NCI-H524 treated with DMSO at 0.1 percent for 48 hours (cell line): ENCODE results near the gene FBXL22.

ENCODE experiments used
- DNase-seq: peaks from one replicate; lab custom pipeline; 2025; lab: John Stamatoyannopoulos, UW

FBXL22 gene

GRCh38 chr15:63593705-63594671, 3.2 kb upstream of the FBXL22 start:
- no peak for DNase-seq

- no peak for DNase-seq
Measured at GRCh38 chr15:63595065-63595464, 2.1 kb upstream of the FBXL22 start.

- DNase-seq: no peak
Measured at GRCh38 chr15:63595688-63596087, 1.5 kb upstream of the FBXL22 start.

- no peak for DNase-seq
Measured at GRCh38 chr15:63596676-63597037, 530 bp upstream of the FBXL22 start.

GRCh38 chr15:63597821-63598220, 634 bp downstream of the FBXL22 start:
- no peak for DNase-seq

GRCh38 chr15:63598473-63599400, 1.6 kb downstream of the FBXL22 start:
- no peak for DNase-seq

- no peak for DNase-seq
Measured at GRCh38 chr15:63599401-63600000, 2.3 kb downstream of the FBXL22 start.

- no peak for DNase-seq
Measured at GRCh38 chr15:63600001-63600615, 2.9 kb downstream of the FBXL22 start.

GRCh38 chr15:63600616-63601025, 3.4 kb downstream of the FBXL22 start:
- DNase-seq: peak; percentile 54

GRCh38 chr15:63601026-63601703, 4.0 kb downstream of the FBXL22 start:
- no peak for DNase-seq

- peak; percentile 15 for DNase-seq
Measured at GRCh38 chr15:63601704-63602185, 4.6 kb downstream of the FBXL22 start.

GRCh38 chr15:63602595-63602994, 5.4 kb downstream of the FBXL22 start:
- DNase-seq: no peak

- no peak for DNase-seq
Measured at GRCh38 chr15:63603516-63603915, 6.3 kb downstream of the FBXL22 start.

- DNase-seq: no peak
Measured at GRCh38 chr15:63604281-63604680, 7.1 kb downstream of the FBXL22 start.

GRCh38 chr15:63605036-63605435, 7.8 kb downstream of the FBXL22 start:
- DNase-seq: no peak

- no peak for DNase-seq
Measured at GRCh38 chr15:63605816-63606215, 8.6 kb downstream of the FBXL22 start.

GRCh38 chr15:63606308-63606707, 9.1 kb downstream of the FBXL22 start:
- DNase-seq: peak; percentile 28

- DNase-seq: no peak
Measured at GRCh38 chr15:63608989-63609388, 11.8 kb downstream of the FBXL22 start.

- DNase-seq: no peak
Measured at GRCh38 chr15:63609448-63609847, 12.3 kb downstream of the FBXL22 start.

GRCh38 chr15:63610209-63610841, 13.1 kb downstream of the FBXL22 start:
- peak; percentile 92 for DNase-seq

GRCh38 chr15:63611177-63611576, 14.0 kb downstream of the FBXL22 start:
- peak; percentile 99 for DNase-seq
